ENCODE measurements around the gene NIN.

NIN gene

DNA sequence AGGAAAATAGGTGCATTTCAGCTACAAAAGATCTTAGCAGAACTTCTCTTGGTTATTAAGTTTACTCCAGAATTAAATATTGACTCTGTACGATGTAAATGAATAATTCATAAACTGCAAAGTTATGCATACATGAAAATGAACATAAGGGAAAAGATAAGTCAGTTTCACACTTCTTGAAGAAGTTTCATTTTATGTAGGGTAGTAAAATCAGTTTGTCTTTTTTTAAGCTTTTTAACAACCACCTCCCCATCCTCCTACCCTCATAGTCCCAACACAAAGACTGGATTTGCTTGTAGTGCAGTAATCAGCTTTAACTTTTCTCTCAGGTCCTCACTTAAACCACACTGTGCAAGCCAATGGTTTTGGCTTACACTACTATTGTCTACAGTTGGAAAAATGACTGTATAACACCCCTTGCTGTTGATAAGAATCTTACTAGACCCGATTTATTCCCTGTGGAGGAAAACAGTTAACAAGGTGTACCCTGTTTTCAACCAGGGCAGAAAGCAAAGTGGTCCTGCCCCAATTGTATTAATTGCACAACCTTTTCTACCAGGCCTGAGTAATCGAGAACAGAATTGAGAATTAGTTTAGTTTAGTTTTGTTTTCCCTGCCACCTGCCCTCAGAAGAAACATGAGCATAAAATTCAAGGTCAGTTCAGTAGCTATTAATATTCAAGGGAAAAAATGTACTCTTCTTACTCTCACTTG lies 44.1 kb downstream of the NIN start:
- no peak for DNase-seq

DNA sequence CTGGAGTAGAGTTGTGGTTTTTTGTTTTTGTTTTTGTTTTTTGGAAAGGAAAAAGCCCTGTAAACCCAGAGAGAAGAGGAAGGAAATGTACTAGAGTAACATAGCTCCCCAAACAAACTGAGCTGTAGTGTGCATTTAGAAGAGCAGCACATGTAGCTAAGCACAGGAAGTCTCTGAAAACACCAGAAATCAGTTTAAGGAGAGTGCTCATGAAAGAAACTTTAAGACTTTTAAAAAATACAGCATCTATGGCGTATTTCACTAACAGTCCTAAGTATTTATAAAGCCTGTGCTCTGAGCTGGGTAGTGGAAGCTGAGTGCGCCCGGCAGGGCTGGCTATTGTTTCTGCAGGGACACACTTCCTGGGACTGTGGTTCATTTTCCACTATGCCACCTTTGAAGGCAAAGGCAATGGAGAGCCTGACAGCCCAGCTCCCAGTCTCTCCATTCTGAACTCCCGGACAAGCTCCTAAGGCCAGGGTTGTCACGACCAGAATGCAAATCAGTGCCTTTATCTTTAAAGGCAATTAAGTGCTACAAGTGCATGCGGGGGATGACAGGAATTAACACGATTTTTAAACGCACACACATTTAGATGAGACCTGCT lies 45.4 kb downstream of the NIN start:
- DNase-seq = no peak

DNA sequence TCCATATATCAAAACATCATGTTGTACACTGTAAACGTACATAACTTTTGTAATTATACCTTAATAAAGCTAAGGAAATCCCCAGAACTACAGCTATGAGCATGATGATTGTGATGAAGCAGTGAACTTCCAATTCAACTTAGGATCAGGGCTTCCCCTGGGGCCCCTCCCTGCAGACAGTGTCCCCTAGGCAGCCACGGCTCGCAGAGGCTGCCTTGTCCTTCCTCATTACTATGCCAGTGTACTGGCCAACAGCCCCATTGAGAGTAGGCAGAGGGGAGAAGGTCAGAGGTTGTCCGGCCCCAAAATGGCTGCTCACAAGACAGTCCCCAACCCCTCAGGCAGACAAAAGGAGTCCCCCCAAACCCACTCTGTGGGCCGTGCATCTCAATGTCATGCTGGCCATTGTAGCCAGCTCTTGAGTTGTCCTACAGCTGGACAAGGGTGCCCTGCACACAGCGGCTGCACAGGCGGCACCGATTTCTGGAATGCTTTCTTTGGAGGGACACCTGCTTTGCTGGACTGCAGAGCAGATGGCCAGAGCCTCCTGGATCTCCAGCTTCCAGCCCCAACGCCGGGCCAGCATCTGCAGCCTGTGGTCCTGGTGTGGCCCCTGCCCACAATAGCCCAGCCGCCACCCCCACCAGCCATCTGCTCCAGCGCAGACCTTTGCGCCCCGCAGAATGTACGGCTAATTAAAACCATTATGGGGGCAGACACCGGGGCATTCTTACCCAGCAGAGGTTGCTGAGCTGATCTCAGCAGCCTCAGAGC lies 46.1 kb downstream of the NIN start:
- no peak for DNase-seq

DNA sequence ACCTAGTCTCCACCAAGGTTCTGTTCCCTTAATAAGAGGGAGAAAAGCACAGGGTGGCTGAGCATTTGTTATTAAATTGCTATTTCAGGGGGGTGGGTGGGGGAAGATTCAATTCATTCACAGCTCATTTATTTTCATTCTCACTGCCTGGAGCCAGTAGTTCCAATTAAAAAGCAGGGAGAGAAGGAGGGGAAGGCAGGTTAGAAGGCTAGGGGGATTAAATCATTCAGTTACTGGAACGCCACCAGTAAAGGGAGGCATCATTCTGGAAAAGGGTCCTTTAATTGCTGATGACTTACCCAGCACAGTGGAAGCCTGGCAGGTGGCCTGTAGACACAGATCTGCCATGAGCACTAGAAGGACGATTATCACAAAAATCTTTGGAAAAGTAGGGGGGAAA lies 47.4 kb downstream of the NIN start:
- DNase-seq = no peak

DNA sequence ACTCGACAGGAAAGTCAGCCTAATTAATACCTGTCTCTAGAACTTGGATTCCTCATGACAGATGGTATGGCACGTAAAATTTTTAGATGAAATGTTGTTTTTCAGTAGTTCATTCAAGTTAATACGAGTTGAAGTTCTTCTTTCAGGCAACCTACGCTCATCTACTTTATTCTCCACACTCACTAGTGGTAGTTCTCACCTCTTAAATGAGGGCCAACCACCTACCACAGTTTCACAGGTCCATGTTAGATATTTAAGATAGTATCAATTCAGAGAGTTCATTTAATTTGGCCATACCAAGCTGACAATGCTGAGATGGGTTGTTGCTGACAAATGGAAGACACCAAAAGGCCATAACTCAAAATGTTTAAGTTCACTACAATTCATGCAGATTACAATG lies 50.6 kb downstream of the NIN start:
- DNase-seq = no peak

DNA sequence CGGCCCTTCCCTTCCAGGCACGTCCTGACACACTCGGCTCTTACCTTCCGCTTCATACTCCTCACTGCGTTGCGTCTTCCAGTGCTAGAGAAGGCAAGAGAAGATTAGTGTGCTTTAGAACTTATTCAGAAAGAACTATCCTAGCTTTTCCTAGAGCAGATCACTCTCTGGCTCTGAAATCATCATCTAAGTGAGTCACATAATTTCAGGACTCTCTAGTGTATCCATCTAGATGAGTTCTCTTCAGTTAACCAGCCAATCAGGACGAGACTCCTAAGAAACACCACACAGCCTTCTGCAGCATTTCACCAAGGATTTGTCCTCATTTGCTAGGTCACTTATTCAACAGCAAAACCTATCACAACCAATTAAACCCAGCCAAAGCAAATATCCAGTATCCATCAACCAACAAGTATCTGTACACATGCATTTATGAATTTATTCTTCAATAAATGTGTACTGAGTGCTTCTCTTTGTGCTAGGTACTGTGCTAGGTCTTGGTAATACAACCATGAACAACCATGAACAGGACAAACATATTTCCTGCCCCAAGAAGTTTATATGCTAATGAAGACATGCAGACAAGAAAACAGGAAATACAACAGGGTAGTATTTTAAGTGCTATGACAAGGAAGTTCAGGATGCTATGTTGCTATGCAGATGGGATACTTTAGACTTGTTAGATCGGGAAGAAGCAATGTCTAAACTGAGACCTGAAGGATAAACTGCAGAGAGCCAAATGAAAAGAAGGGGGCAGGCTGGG lies 52.1 kb downstream of the NIN start:
- no peak for DNase-seq

DNA sequence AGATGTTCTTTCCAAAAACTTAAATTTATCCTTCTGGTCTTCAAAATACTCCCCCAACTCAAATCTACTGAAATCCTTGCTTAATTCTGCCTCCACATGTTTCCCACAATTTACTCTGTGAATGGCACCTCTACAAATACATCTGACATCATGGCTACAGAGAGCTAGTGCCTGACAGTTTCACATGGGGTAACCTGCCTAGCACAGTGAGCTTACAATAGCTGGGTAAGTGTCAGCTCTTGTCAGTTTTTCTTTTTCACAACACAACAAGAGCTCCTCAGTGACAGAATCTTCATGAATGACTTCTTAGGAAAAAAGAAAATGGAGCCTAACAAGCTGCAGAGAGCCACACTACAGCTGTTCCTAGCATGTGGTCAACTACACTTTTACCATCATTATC lies 54.4 kb downstream of the NIN start:
- DNase-seq = no peak

DNA sequence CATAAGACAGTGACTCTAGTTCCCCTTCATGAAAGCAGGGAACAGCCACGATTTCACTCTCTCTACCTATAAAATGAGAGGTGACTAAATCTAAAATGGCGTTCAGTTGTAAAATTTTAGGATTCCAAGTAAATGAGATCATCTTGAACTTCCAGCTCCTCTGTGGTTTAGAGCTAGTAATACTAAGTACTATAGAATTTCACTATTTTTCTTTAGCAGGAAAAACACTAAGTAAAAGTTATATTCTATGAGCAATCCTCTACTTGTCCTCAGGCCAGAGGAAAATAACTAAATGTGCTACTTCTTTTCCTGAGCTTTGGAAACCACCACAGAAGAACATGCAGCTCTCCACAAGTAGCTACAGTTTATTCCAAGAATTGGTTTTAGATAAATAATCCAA lies 55.6 kb downstream of the NIN start:
- no peak for DNase-seq

DNA sequence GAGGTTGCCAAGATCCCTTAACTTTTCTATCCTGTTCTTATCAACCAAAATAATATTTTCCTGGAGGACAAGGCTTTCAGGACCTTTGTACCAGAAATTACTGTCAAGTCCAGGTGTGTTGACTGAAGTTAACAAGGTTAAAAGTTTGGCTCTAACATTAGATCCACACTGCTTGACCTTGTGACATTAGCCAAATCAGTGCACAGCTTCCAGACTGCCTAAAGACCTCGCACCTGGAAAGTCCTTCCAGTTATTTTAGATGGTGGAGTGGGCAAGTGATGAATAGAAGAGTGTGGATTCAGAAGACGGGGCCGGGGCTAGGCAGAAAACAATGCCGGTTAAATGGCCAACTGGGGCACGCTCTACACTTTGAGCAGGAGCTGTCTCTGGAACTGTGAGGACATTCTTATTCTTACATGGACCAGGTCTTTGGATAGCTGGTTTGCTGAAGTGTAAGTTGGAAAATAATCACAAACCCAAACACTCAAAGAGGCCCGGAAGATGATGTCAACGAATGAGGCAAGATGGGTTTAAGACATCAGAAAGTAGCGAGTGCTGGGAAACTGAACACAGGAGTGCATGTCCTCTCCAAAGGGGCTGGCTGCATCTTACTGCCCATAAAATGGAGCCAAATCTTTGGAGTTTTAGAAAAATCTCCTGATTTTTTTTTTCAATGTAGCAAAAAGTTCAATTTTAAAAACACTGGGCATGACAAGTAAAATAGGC lies 56.3 kb downstream of the NIN start:
- no peak for DNase-seq

DNA sequence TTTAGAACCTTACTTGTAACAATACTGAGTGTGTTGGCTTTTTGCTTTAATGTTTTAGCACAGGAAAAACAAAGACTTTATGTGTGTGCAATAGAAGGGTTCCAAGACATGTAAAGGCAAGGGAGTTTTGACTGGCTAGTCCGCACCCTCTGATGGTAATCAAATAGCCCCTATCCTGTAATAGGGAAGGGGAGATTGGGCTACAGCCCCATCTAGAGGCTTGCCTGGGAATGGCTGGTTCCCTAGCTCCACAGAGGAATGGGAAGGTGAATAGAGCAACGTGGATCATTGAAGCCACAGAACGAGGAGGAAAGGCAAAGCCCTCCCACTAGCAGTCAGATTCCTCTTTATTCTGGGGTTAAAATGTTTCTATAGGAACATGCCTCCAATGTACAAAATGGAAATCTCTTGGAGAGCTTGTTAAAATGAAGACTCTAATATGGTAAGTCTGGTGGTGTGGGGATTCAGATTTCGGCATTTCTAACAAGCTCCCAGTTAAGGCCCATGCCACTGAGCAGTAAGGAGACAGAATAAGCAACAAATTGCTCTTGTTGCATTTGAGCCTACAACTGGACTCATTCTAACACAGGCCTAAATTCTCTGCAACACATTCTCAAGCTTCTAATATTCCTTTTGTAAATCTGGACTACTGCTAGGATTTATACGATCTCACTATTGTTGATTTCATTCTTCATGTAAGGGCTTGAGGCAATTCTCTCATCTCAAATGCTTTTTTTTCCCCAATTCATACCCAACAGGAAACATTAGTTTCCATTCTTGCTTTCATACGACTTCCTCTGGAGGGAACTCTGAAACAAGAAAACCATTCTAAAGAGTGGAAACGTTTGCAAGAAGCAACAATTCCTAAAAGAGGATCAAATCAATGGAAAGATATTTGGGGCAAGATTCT lies 57.1 kb downstream of the NIN start:
- DNase-seq = peak in 1 of 2 donors; percentile 21

DNA sequence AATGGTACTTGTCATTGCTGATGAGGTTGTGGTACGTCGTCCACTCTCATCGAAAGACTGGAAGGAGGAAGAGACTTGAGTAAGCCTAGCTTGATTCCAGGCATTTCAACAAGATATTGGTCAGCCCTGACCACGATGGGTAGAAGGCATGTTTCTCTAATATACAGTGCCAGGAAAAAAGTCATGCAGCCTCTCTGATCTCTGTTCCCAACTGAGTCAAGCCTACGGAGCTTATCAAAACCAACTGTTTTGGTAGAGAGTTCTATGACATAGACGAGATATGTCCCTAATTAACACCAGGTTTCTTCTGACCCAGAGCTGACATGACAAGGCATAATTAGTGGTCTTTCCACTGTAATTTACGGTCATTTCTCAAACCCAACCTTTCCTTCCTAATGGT lies 58.5 kb downstream of the NIN start:
- DNase-seq = no peak

DNA sequence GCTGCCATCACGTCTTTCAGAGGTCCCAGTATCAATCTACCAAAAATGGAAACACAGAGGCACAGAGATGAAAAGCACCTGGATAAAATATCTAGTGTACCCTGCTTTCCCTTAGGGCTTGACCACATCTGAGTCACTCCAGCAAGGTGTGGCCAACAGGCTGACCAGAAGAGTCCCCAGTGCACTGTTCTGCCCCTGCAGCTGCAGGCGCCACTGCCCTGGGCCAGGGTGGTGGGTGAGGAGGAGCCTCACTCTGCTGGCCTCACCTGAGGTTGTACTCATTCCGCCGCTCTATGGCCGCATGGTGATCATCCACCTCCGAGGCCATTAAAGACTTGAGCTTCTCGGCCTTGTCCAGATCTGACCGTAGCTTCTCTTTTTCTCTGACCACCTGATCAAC lies 60.4 kb downstream of the NIN start:
- DNase-seq = no peak

DNA sequence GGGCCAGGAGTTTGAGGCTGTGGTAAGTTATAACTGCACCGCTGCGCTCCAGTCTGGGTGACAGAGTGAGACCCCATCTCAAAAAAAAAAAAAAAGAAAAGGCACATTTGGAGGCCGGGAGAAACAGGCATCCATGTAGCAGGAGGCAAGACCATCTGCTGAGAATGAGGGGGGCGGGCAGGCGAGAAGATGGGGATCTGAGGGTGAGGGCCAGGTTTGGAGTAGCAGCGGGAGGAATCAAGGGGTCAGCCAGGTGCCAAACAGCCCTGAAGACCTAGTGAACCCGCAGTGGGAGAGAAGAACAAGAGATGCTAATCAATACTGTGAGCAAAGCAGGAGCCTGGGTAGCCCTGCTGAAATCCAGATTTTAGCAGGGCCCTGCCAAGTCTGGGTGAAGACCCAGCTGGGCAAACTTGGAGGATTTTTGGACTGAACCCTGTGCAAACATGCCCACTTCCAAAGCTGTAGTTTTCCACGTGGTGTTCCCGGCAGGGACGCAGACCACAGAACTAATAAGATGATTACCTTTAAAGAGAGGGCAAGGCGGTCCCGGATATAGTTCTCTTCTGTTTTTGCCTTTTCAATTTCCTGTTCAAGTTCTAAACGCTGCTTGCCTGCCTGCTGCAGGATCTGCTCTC lies 61.0 kb downstream of the NIN start:
- no peak for DNase-seq

DNA sequence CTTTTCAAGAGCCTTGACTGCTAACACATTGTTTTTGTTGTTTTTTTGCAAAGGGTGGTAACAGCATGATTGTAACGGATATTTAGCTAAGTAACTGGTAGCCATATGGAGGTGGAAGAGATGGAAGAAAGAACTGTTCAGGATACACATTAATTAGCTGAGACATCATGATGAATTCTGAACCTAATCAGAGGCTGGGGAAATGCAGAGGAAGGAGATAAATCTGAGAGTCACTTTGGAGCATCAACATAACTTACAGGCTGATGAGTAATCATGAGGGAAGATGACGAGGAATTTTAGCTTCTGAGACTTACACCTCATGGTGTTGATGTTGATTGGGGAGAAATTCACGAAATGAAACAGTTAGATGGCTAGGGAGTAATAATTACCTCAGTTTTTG lies 62.3 kb downstream of the NIN start:
- no peak for DNase-seq

DNA sequence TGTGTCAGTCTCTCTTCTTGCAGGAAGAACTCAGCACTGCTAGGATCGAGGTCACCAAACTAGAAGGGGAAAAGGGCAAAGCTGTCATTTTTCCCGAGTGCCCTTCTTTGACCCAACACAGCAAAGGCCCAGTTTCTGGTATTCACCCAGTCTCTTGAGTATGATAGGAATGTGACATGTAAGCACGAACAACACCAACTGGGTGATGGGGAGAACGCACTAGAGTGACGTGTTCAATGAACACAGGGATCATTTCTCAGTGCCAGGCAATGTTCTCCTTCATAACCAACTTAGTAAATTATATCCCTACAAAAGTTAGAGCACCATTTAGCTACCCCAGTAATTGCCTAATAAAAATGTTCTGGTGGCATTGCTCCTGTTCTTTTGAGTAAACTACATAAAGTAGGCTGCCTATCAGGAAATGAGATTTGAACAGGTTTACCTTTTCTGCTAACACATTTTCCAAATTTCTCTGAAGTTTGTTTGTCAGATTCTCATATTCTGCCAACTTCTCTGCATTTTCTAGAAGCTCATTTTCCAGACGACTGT lies 64.5 kb downstream of the NIN start:
- no peak for DNase-seq

DNA sequence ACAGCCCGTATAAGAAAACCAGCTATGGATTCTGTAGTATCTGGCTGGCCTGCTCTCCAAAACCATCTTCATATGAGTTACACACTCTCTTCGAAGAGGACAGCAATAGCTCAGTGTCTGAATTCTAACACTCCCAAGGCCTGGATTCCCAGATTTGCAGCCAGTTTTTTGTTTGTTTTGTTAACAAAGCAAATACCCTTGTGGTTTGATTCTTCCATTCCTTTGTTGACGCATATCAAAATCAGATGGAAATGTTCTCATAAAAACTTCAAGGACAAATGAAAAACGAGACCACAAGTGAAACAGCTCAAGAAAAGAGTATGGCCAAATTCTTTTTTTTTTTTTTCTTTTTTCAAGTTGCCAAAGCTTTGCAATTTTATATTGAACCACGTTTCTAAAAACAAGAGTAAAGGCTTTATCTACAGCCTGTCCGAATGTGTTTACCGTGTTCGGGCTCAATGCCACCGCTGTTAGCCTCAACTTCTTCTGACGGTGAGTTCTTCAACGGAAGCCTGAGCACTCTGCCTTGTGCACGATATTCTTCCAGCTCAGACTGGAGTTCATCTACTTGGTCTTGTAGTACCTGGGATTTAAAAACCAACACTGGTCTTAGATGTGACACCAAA lies 67.5 kb downstream of the NIN start:
- DNase-seq = no peak

DNA sequence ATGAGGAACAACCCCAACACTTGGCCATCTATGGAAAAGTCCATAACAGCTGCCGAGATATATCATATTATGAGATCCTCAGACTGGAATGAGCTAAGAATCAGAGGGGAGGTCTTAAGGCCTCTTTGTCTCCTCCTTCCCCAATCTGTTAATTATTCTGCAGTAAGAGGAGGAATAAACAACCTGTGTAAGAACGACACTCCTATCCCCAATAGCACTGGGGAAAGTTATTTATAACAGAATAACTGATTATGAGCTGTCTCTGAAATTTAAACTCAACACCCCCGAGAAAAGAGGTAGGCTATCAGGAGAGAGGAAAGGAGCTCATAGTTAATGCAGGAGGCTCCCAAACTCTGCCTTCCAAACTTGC lies 68.0 kb downstream of the NIN start:
- DNase-seq = no peak

DNA sequence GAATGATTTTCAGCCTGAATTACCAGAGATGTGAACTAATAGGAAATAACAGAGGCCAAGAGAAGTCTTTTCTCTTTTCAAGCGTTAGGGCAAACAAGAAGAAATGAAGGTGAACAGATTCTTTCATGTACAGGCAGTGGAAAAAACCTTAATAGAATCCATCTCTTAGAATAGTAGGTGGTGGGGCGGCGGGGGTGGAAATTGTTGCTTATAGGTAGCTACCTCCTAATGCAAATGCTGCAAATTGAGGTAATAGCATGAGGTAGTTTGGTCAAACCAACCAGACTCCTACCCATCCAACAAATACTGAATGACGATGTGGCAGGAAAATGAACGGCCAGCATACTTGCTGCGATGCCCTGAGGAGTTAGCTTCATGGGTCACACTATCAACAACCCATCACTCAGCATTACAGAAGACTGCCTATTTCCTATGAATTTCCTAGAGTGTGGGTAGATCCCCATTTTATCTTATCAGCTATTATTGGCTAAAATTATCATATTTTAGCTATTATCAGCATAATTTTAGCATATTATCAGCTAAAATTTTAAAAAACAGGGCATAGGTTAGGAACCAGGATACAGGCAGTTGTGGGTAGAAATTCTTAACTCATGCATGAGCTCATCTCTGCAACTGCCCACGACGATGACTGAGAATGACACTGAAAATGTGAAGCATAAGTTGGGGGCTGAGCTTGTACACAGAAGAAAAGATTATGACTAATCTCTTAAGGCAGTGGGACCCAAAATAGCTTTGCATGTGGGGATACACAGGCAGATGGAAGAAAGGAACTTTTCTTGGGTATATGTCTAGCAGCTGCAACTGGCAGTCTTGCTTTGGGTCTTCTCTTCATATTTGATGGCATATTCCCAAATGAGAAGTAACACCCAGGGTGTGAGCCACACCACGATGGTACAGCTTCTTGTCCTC lies 68.7 kb downstream of the NIN start:
- no peak for DNase-seq

Data from CD4-positive, alpha-beta T cell treated with Interleukin-1 beta for 1 hour (primary cell).